Measurements from ENCODE around the gene IRF8. TPM values are rescaled to one million over a fixed set of nuclear protein-coding genes. Genes with fewer than 3 reads are reported as not detected.
"Not testable (repeated sequence)": the region's sequence is repeated elsewhere in the genome, so short reads cannot be mapped to it uniquely, and the experiment has no call there.

The IRF8 gene
- 37.8 and 40.1 TPM in 2 replicates for total RNA-seq

- Mint-ChIP-seq H3K9me3 (no peaks in the 10 kb centered on the region), H3K36me3 (ENCODE audit: low read depth) (peaks cover 33% of the 10 kb centered on the region), H3K27me3 (ENCODE audit: low read depth) (peaks cover 24% of the 10 kb centered on the region), H3K4me3 (ENCODE audit: low read depth) (peak within 1 kb of the TSS; percentile 85), H3K4me1 (ENCODE audit: low read depth) (peaks cover 48% of the 10 kb centered on the region), H3K27ac (peak within 1 kb of the TSS; percentile 56)
- peak; percentile 52 for DNase-seq (ENCODE audit: low spot score)
- intact Hi-C loops (cut with micrococcal nuclease): loop anchor here (1.0 to 2.0 kb wide), 2 partner anchors 9 to 78 kb away; no protein-coding TSS in a partner anchor
Measured at GRCh38 chr16:85898521-85899442, at the start of gene IRF8. Gene IRF8, plus strand, starts transcription at chr16:85899162. Its CDS starts 3,854 bp downstream, at chr16:85903016.

GRCh38 chr16:85849388-85849787 is 49.6 kb upstream of the IRF8 start:
- no peaks in the 10 kb centered on the region for H3K9me3 Mint-ChIP-seq
- no peak overlapping the region for H3K27ac Mint-ChIP-seq
- H3K27me3 Mint-ChIP-seq (ENCODE audit: low read depth): peaks cover 15% of the 10 kb centered on the region
- peaks cover 4% of the 10 kb centered on the region for H3K4me1 Mint-ChIP-seq (ENCODE audit: low read depth)
- H3K36me3 Mint-ChIP-seq (ENCODE audit: low read depth): no peaks in the 10 kb centered on the region
- intact Hi-C loops (cut with micrococcal nuclease): no loop called here
- no peak for DNase-seq (ENCODE audit: low spot score)
- no peak overlapping the region for H3K4me3 Mint-ChIP-seq (ENCODE audit: low read depth)

- H3K9me3 Mint-ChIP-seq: no peaks in the 10 kb centered on the region
- no peak overlapping the region for H3K4me3 Mint-ChIP-seq (ENCODE audit: low read depth)
- no peak for DNase-seq (ENCODE audit: low spot score)
- intact Hi-C loops (cut with micrococcal nuclease): no loop called here
- no peaks in the 10 kb centered on the region for H3K36me3 Mint-ChIP-seq (ENCODE audit: low read depth)
- no peaks in the 10 kb centered on the region for H3K4me1 Mint-ChIP-seq (ENCODE audit: low read depth)
- H3K27me3 Mint-ChIP-seq (ENCODE audit: low read depth): peaks cover 9% of the 10 kb centered on the region
- H3K27ac Mint-ChIP-seq: no peak overlapping the region
Measured at GRCh38 chr16:85850344-85850880, 48.5 kb upstream of the IRF8 start.

GRCh38 chr16:85851034-85851785 is 47.8 kb upstream of the IRF8 start:
- peaks cover 4% of the 10 kb centered on the region for H3K9me3 Mint-ChIP-seq

GRCh38 chr16:85853547-85854545 is 45.1 kb upstream of the IRF8 start:
- no peak overlapping the region for H3K4me3 Mint-ChIP-seq (ENCODE audit: low read depth)
- H3K36me3 Mint-ChIP-seq (ENCODE audit: low read depth): no peaks in the 10 kb centered on the region
- intact Hi-C loops (cut with micrococcal nuclease): no loop called here
- no peak for DNase-seq (ENCODE audit: low spot score)
- H3K9me3 Mint-ChIP-seq: peaks cover 4% of the 10 kb centered on the region
- H3K4me1 Mint-ChIP-seq (ENCODE audit: low read depth): no peaks in the 10 kb centered on the region
- H3K27me3 Mint-ChIP-seq (ENCODE audit: low read depth): peaks cover 8% of the 10 kb centered on the region
- H3K27ac Mint-ChIP-seq: no peak overlapping the region

More at GRCh38 chr16:85851034-85851785, 47.8 kb upstream of the IRF8 start:
- Mint-ChIP-seq H3K27me3 (ENCODE audit: low read depth) (peaks cover 11% of the 10 kb centered on the region), H3K27ac (no peak overlapping the region), H3K4me3 (ENCODE audit: low read depth) (no peak overlapping the region), H3K4me1 (ENCODE audit: low read depth) (no peaks in the 10 kb centered on the region), H3K36me3 (ENCODE audit: low read depth) (no peaks in the 10 kb centered on the region)
- intact Hi-C loops (cut with micrococcal nuclease): no loop called here
- DNase-seq (ENCODE audit: low spot score): no peak

GRCh38 chr16:85854935-85855334 is 44.0 kb upstream of the IRF8 start:
- H3K27ac Mint-ChIP-seq: no peak overlapping the region
- H3K27me3 Mint-ChIP-seq (ENCODE audit: low read depth): peaks cover 8% of the 10 kb centered on the region
- H3K9me3 Mint-ChIP-seq: peaks cover 4% of the 10 kb centered on the region
- intact Hi-C loops (cut with micrococcal nuclease): no loop called here
- no peaks in the 10 kb centered on the region for H3K36me3 Mint-ChIP-seq (ENCODE audit: low read depth)
- no peaks in the 10 kb centered on the region for H3K4me1 Mint-ChIP-seq (ENCODE audit: low read depth)
- no peak for DNase-seq (ENCODE audit: low spot score)
- no peak overlapping the region for H3K4me3 Mint-ChIP-seq (ENCODE audit: low read depth)

- intact Hi-C loops (cut with micrococcal nuclease): no loop called here
- peaks cover 4% of the 10 kb centered on the region for H3K9me3 Mint-ChIP-seq
- no peak for DNase-seq (ENCODE audit: low spot score)
- H3K27ac Mint-ChIP-seq: no peak overlapping the region
- no peaks in the 10 kb centered on the region for H3K4me1 Mint-ChIP-seq (ENCODE audit: low read depth)
- no peak overlapping the region for H3K4me3 Mint-ChIP-seq (ENCODE audit: low read depth)
- no peaks in the 10 kb centered on the region for H3K36me3 Mint-ChIP-seq (ENCODE audit: low read depth)
- peaks cover 5% of the 10 kb centered on the region for H3K27me3 Mint-ChIP-seq (ENCODE audit: low read depth)
Measured at GRCh38 chr16:85856079-85856478, 42.9 kb upstream of the IRF8 start.

GRCh38 chr16:85856585-85856984 is 42.4 kb upstream of the IRF8 start:
- no peak for DNase-seq (ENCODE audit: low spot score)
- intact Hi-C loops (cut with micrococcal nuclease): no loop called here
- no peak overlapping the region for H3K4me3 Mint-ChIP-seq (ENCODE audit: low read depth)
- no peaks in the 10 kb centered on the region for H3K36me3 Mint-ChIP-seq (ENCODE audit: low read depth)
- H3K27ac Mint-ChIP-seq: no peak overlapping the region
- H3K27me3 Mint-ChIP-seq (ENCODE audit: low read depth): peaks cover 5% of the 10 kb centered on the region
- no peaks in the 10 kb centered on the region for H3K4me1 Mint-ChIP-seq (ENCODE audit: low read depth)
- peaks cover 4% of the 10 kb centered on the region for H3K9me3 Mint-ChIP-seq

- no peaks in the 10 kb centered on the region for H3K36me3 Mint-ChIP-seq (ENCODE audit: low read depth)
- H3K27ac Mint-ChIP-seq: no peak overlapping the region
- peaks cover 5% of the 10 kb centered on the region for H3K27me3 Mint-ChIP-seq (ENCODE audit: low read depth)
- H3K9me3 Mint-ChIP-seq: peaks cover 4% of the 10 kb centered on the region
- no peaks in the 10 kb centered on the region for H3K4me1 Mint-ChIP-seq (ENCODE audit: low read depth)
- no peak for DNase-seq (ENCODE audit: low spot score)
- H3K4me3 Mint-ChIP-seq (ENCODE audit: low read depth): no peak overlapping the region
- intact Hi-C loops (cut with micrococcal nuclease): no loop called here
Measured at GRCh38 chr16:85857406-85857805, 41.6 kb upstream of the IRF8 start.

GRCh38 chr16:85858571-85858970 is 40.4 kb upstream of the IRF8 start:
- intact Hi-C loops (cut with micrococcal nuclease): not testable (repeated sequence)

GRCh38 chr16:85858984-85859817 is 39.8 kb upstream of the IRF8 start:
- no peaks in the 10 kb centered on the region for H3K36me3 Mint-ChIP-seq (ENCODE audit: low read depth)
- no peak overlapping the region for H3K27ac Mint-ChIP-seq
- no peak overlapping the region for H3K4me3 Mint-ChIP-seq (ENCODE audit: low read depth)
- DNase-seq (ENCODE audit: low spot score): no peak
- no peaks in the 10 kb centered on the region for H3K4me1 Mint-ChIP-seq (ENCODE audit: low read depth)
- H3K9me3 Mint-ChIP-seq: peaks cover 4% of the 10 kb centered on the region
- intact Hi-C loops (cut with micrococcal nuclease): no loop called here
- peaks cover 5% of the 10 kb centered on the region for H3K27me3 Mint-ChIP-seq (ENCODE audit: low read depth)

More at GRCh38 chr16:85858571-85858970, 40.4 kb upstream of the IRF8 start:
- H3K36me3 Mint-ChIP-seq (ENCODE audit: low read depth); H3K27ac Mint-ChIP-seq; H3K9me3 Mint-ChIP-seq; DNase-seq (ENCODE audit: low spot score); H3K4me1 Mint-ChIP-seq (ENCODE audit: low read depth); H3K27me3 Mint-ChIP-seq (ENCODE audit: low read depth); H3K4me3 Mint-ChIP-seq (ENCODE audit: low read depth): not testable (repeated sequence)

All from activated T-helper 2 cell treated with anti-CD3 and anti-CD28 coated beads, Interferon-gamma antibody, Interleukin-2, Interleukin-4, amounts not matched to agents 10 μg/mL and 5 μg/mL and 100 μg/mL, durations not matched to agents 14 hours and 24 hours and 36 hours (primary cell).